Calu3 (cell line): ENCODE results near the gene LCP2. TPM values are rescaled to one million over a fixed set of nuclear protein-coding genes. Genes with fewer than 3 reads are reported as not detected.

Source experiments
- BruUV-seq: library from RNA; stranded (reverse); fragments of 400-500 nt; replicated peaks from 2 replicates; lab custom pipeline; 2021; lab: Mats Ljungman, UMichigan
- CTCF ChIA-PET: fragments of 300-600 bp; sonication (Branson Sonifier 250); formaldehyde crosslinking; loops from one replicate; lab custom pipeline; 2022; ENCODE audit warnings: antibody characterized with exemption; lab: Charles Lee
- DNase-seq: peaks from one replicate; pipeline ENCODE4 v3.0.0; 2022
- H3K27ac Mint-ChIP-seq: one replicate; pipeline ENCODE4 v1.8.0; 2022; ENCODE audit warnings: mixed read lengths; ENCODE audit not compliant: unreplicated experiment
- H3K27me3 Mint-ChIP-seq: one replicate; pipeline ENCODE4 v1.8.0; 2022; ENCODE audit warnings: mixed read lengths; ENCODE audit not compliant: unreplicated experiment
- H3K36me3 Mint-ChIP-seq: one replicate; pipeline ENCODE4 v1.8.0; 2022; ENCODE audit warnings: mild to moderate bottlenecking, moderate library complexity, mixed read lengths; ENCODE audit not compliant: insufficient read depth, unreplicated experiment
- H3K4me1 Mint-ChIP-seq: one replicate; pipeline ENCODE4 v1.8.0; 2022; ENCODE audit warnings: mild to moderate bottlenecking, low read depth, mixed read lengths; ENCODE audit not compliant: unreplicated experiment
- H3K4me3 Mint-ChIP-seq: one replicate; pipeline ENCODE4 v1.8.0; 2022; ENCODE audit warnings: mild to moderate bottlenecking, low read depth, moderate library complexity, mixed read lengths; ENCODE audit not compliant: unreplicated experiment
- H3K9me3 Mint-ChIP-seq: one replicate; pipeline ENCODE4 v1.8.0; 2022; ENCODE audit warnings: low read depth, mixed read lengths; ENCODE audit not compliant: unreplicated experiment
- CTCF ChIP-seq: fragments of 200-600 bp; IDR thresholded peaks from one replicate; pipeline ENCODE4 v1.8.0; 2022; ENCODE audit warnings: antibody characterized with exemption; ENCODE audit not compliant: unreplicated experiment
- intact Hi-C: fragments of 100-400 bp; cut with micrococcal nuclease; formaldehyde crosslinking; loops from one replicate; pipeline ENCODE4 v1.10.0; 2022; ENCODE audit not compliant: unreplicated experiment
- total RNA-seq: library from RNA; stranded (reverse); gene quantifications from 2 replicates; pipeline ENCODE4 v1.2.3, GENCODE V29; 2022

Gene LCP2
- total RNA-seq, 1 experiment from 2014 or later: not detected

DNA sequence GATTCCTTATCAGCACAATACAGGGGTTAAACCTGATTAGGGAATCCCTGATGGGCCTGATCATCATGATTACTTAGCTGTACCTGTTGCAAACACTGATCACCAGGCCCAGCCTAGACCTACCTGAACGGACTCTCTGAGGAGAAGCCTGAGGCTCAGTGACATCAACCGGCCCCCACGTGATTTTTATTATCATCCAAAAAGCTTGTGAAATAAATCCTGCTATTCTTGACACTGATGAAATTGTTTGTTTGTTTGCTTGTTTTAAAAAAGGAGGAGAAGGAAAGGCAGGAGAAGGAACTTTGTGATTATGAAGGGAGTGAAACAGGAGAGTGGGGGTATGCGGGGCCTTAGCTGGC is 18.1 kb downstream of the LCP2 start:
- H3K4me3 Mint-ChIP-seq: no peak overlapping the region
- intact Hi-C loops: no loop called here
- H3K9me3 Mint-ChIP-seq: peaks cover 1% of the 10 kb centered on the region
- H3K27me3 Mint-ChIP-seq: peaks cover 79% of the 10 kb centered on the region
- no peak for TF ChIP-seq CTCF
- no peaks in the 10 kb centered on the region for H3K4me1 Mint-ChIP-seq
- CTCF ChIA-PET: no interaction called here
- H3K27ac Mint-ChIP-seq: no peak overlapping the region
- no TSS peak for BruUV-seq
- H3K36me3 Mint-ChIP-seq: no peaks in the 10 kb centered on the region
- no peak for DNase-seq

DNA sequence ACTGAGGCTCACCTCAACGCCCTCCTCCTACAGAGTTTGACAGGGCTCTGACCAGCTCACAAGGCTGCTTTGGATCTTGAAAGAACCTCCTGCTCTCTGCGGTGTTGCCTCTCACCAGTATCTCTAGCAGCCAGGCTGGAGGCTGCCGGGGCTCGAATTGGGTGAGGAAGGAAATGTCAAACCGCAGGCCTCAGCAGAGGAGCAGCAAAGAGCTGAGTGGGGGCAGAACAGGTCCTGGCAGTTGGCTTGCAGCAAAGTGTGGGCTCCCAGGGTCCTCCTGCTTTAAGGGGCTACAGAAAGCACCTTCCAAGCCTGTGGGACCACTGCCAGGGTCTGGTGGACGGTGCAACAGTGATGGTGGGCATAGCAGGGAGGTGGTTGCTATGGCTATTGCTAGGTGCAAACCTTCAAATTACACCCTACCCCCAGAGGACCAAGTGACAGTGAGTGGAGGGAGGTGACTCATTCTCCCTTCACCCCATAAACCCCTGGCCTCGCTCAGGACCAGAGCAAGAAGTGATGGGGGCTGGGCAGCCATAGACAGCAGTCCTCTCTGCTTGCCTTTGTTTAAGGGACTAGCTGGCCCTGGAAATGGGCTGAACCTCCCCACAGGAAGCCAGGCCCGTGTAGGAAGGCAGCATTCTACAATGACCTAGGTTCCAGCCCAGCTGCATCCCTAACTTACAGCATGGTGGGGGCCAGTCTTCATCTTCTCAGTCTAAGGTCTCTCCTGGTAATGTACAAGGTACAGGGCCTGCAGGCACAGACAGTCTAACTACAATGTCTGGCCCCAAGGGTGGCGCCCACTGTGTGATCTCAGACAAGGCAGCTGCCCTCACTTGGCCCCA is 18.7 kb downstream of the LCP2 start:
- H3K27ac Mint-ChIP-seq: no peak overlapping the region
- DNase-seq: no peak
- H3K4me1 Mint-ChIP-seq: no peaks in the 10 kb centered on the region
- no peaks in the 10 kb centered on the region for H3K9me3 Mint-ChIP-seq
- H3K27me3 Mint-ChIP-seq: peaks cover 73% of the 10 kb centered on the region
- H3K4me3 Mint-ChIP-seq: no peak overlapping the region
- intact Hi-C loops: no loop called here
- CTCF ChIA-PET: no interaction called here
- TF ChIP-seq CTCF: no peak
- no peaks in the 10 kb centered on the region for H3K36me3 Mint-ChIP-seq
- BruUV-seq: no TSS peak

GRCh38 chr5:170277867-170278281 is 19.7 kb downstream of the LCP2 start:
- intact Hi-C loops: no loop called here
- H3K27me3 Mint-ChIP-seq: peaks cover 63% of the 10 kb centered on the region
- no peaks in the 10 kb centered on the region for H3K9me3 Mint-ChIP-seq
- no peaks in the 10 kb centered on the region for H3K36me3 Mint-ChIP-seq
- H3K4me3 Mint-ChIP-seq: no peak overlapping the region
- CTCF ChIA-PET: interaction anchor here (0.6 kb wide), 1 partner anchor 313 kb away, joined by 3 read pairs; no protein-coding TSS in a partner anchor
- DNase-seq: no peak
- no peaks in the 10 kb centered on the region for H3K4me1 Mint-ChIP-seq
- no TSS peak for BruUV-seq
- no peak overlapping the region for H3K27ac Mint-ChIP-seq
- TF ChIP-seq CTCF: no peak

DNA sequence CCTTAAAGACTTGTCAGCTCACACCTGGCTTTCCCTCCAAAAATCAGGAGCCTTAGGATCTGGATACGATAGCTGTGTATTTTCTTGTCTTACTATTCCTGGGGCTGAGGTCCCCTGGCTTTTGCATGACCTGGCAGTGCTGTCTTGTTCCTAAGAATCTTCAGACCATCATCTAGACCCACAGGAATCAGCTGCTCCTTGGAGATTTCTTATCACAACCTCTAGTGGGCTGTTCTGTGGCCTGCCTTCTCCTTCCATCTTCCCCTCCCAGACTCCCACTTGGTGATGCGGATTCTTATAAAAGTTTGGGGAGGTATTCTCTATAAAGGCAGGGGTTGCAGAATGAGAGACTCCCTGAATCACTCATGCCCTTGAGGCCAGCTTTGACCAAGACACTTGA is 21.4 kb downstream of the LCP2 start:
- peaks cover 46% of the 10 kb centered on the region for H3K27me3 Mint-ChIP-seq
- no peaks in the 10 kb centered on the region for H3K9me3 Mint-ChIP-seq
- no peak overlapping the region for H3K27ac Mint-ChIP-seq
- intact Hi-C loops: no loop called here
- no peak for TF ChIP-seq CTCF
- no peaks in the 10 kb centered on the region for H3K4me1 Mint-ChIP-seq
- no peak overlapping the region for H3K4me3 Mint-ChIP-seq
- no TSS peak for BruUV-seq
- DNase-seq: no peak
- H3K36me3 Mint-ChIP-seq: no peaks in the 10 kb centered on the region
- CTCF ChIA-PET: interaction anchor here (0.6 kb wide), 1 partner anchor 1054 kb away, joined by 5 read pairs; no protein-coding TSS in a partner anchor
